A673 (cell line): ENCODE results near the gene MINK1.

Experiments
- CTCF ChIP-seq: fragments of 300-800, 200-600 bp; sonication (generic); conservative IDR thresholded peaks from 2 replicates; pipeline ENCODE4 v1.5.1; 2017; ENCODE audit warnings: low read depth, mild to moderate bottlenecking, antibody characterized with exemption, low read length, moderate library complexity, mixed read lengths
- EZH2 ChIP-seq: fragments of 200-600 bp; sonication (generic); IDR thresholded peaks from 2 replicates; pipeline ENCODE4 v1.6.1; 2017; ENCODE audit warnings: borderline replicate concordance, low read depth, mild to moderate bottlenecking, mixed read lengths, antibody characterized with exemption, low read length; ENCODE audit not compliant: poor library complexity, severe bottlenecking

- no peak for TF ChIP-seq CTCF
- no peak for TF ChIP-seq EZH2
These were observed 25.3 kb upstream of the MINK1 start for GRCh38 chr17:4807605-4808377.
